Neural crest cell (in vitro differentiated cells): Measurements from ENCODE around the gene BAHD1. TPM values are rescaled to one million over a fixed set of nuclear protein-coding genes. Genes with fewer than 3 reads are reported as not detected.

Experiments
- DNase-seq: peaks from one replicate; pipeline ENCODE4 v3.0.0; 2021; ENCODE audit warnings: low read depth, mixed read lengths, low spot score
- H3K27ac Mint-ChIP-seq: one replicate; pipeline ENCODE4 v1.8.0; 2021; ENCODE audit warnings: mild to moderate bottlenecking, mixed read lengths; ENCODE audit not compliant: unreplicated experiment
- H3K27me3 Mint-ChIP-seq: 2 replicates; pipeline ENCODE4 v1.8.0; 2021; ENCODE audit warnings: low read depth, mild to moderate bottlenecking, mixed read lengths
- H3K36me3 Mint-ChIP-seq: 2 replicates; pipeline ENCODE4 v1.8.0; 2021; ENCODE audit warnings: low read depth, mild to moderate bottlenecking, mixed read lengths
- H3K4me1 Mint-ChIP-seq: 2 replicates; pipeline ENCODE4 v1.8.0; 2021; ENCODE audit warnings: mixed read lengths
- H3K4me3 Mint-ChIP-seq: one replicate; pipeline ENCODE4 v1.8.0; 2021; ENCODE audit warnings: mild to moderate bottlenecking, mixed read lengths
- H3K9me3 Mint-ChIP-seq: 2 replicates; pipeline ENCODE4 v1.8.0; 2021; ENCODE audit warnings: mixed read lengths
- CTCF ChIP-seq: fragments of 200-600 bp; sonication (generic); conservative IDR thresholded peaks from 2 replicates; pipeline ENCODE4 v1.5.0; 2021; ENCODE audit warnings: antibody characterized with exemption, mild to moderate bottlenecking
- total RNA-seq: library from RNA; stranded (reverse); gene quantifications from 2 replicates; pipeline ENCODE4 v1.2.1, GENCODE V29; 2021

BAHD1 gene
- total RNA-seq, 1 donor from 2014 or later, result 25.6 TPM

GRCh38 chr15:40420071-40420713 lies 20.6 kb upstream of the BAHD1 start:
- TF ChIP-seq CTCF, result no peak
- Mint-ChIP-seq H3K27me3 (peaks cover 9% of the 10 kb centered on the region), H3K36me3 (peaks cover 3% of the 10 kb centered on the region), H3K4me1 (no peaks in the 10 kb centered on the region), H3K4me3 (no peak overlapping the region), H3K9me3 (no peaks in the 10 kb centered on the region), H3K27ac (no peak overlapping the region)
- no peak for DNase-seq

GRCh38 chr15:40420793-40421192 lies 20.0 kb upstream of the BAHD1 start:
- peaks cover 9% of the 10 kb centered on the region for H3K27me3 Mint-ChIP-seq
- no peak for TF ChIP-seq CTCF
- no peak overlapping the region for H3K27ac Mint-ChIP-seq
- H3K4me1 Mint-ChIP-seq, result no peaks in the 10 kb centered on the region
- H3K4me3 Mint-ChIP-seq, result no peak overlapping the region
- DNase-seq, result no peak
- H3K9me3 Mint-ChIP-seq, result no peaks in the 10 kb centered on the region
- no peaks in the 10 kb centered on the region for H3K36me3 Mint-ChIP-seq

- Mint-ChIP-seq H3K27ac (no peak overlapping the region), H3K4me3 (no peak overlapping the region), H3K4me1 (no peaks in the 10 kb centered on the region), H3K9me3 (no peaks in the 10 kb centered on the region), H3K36me3 (no peaks in the 10 kb centered on the region), H3K27me3 (peaks cover 9% of the 10 kb centered on the region)
- TF ChIP-seq CTCF, result peak; percentile 89
- peak; percentile 79 for DNase-seq
Observed at GRCh38 chr15:40421246-40422157, 19.3 kb upstream of the BAHD1 start.

GRCh38 chr15:40424483-40425115 lies 16.2 kb upstream of the BAHD1 start:
- DNase-seq, result no peak
- no peaks in the 10 kb centered on the region for H3K4me1 Mint-ChIP-seq
- H3K27ac Mint-ChIP-seq, result no peak overlapping the region
- H3K9me3 Mint-ChIP-seq, result no peaks in the 10 kb centered on the region
- H3K36me3 Mint-ChIP-seq, result no peaks in the 10 kb centered on the region
- H3K27me3 Mint-ChIP-seq, result peaks cover 15% of the 10 kb centered on the region
- TF ChIP-seq CTCF, result no peak
- no peak overlapping the region for H3K4me3 Mint-ChIP-seq

GRCh38 chr15:40425681-40426080 lies 15.1 kb upstream of the BAHD1 start:
- no peak overlapping the region for H3K4me3 Mint-ChIP-seq
- TF ChIP-seq CTCF, result no peak
- no peaks in the 10 kb centered on the region for H3K9me3 Mint-ChIP-seq
- H3K4me1 Mint-ChIP-seq, result peaks cover 4% of the 10 kb centered on the region
- H3K27ac Mint-ChIP-seq, result no peak overlapping the region
- H3K36me3 Mint-ChIP-seq, result no peaks in the 10 kb centered on the region
- peaks cover 26% of the 10 kb centered on the region for H3K27me3 Mint-ChIP-seq
- DNase-seq, result no peak
